GM10266 (cell line): ENCODE measurements around the gene ITPRID2.

Experiments used
- DNase-seq: peaks from one replicate; pipeline ENCODE4 v3.0.0; 2012; ENCODE audit errors: extremely low spot score
- CTCF ChIP-seq: IDR thresholded peaks from 2 replicates; pipeline ENCODE4 v1.5.1; 2012; ENCODE audit warnings: mild to moderate bottlenecking, low read depth; ENCODE audit not compliant: control insufficient read depth, insufficient read depth; ENCODE audit errors: missing control alignments

ITPRID2 gene

GRCh38 chr2:181973171-181973783 is 81.7 kb downstream of the ITPRID2 start:
- no peak for TF ChIP-seq CTCF
- no peak for DNase-seq

GRCh38 chr2:181977661-181978350 is 86.3 kb downstream of the ITPRID2 start:
- no peak for TF ChIP-seq CTCF
- DNase-seq, result no peak

- DNase-seq, result no peak
- no peak for TF ChIP-seq CTCF
Measured at GRCh38 chr2:181978351-181979150, 87.0 kb downstream of the ITPRID2 start.
